Sigmoid colon (tissue), 4 donors: ENCODE results near the gene TBC1D1.

Experiments used
- CTCF ChIP-seq, 4 experiments: fragments of 450-650 bp in 3 of 4; fragments of 200-600 bp in 1 of 4; IDR thresholded peaks; one replicate each; pipeline ENCODE4 v1.5.1; 2016 to 2019; ENCODE audit warnings: antibody characterized with exemption in 4 of 4, mild to moderate bottlenecking in 3 of 4, moderate library complexity in 2 of 4
- POLR2AphosphoS5 ChIP-seq, 4 donors: sonication (generic); formaldehyde crosslinking; IDR thresholded peaks; one replicate each; pipeline ENCODE4 v1.6.1; 2017; ENCODE audit warnings: antibody characterized with exemption in 4 of 4

- TF ChIP-seq CTCF (IDR thresholded peaks at IDR 0.05) = no peak
- no peak for TF ChIP-seq POLR2AphosphoS5 (IDR thresholded peaks at IDR 0.05)
These were observed 206.9 kb downstream of the TBC1D1 start for GRCh38 chr4:38097818-38098217.
